ENCODE results near the gene PIKFYVE. TPM values are rescaled to one million over a fixed set of nuclear protein-coding genes. Genes with fewer than 3 reads are reported as not detected.

The PIKFYVE gene
- total RNA-seq, 3 donors from 2014 or later = 33.8 to 55.8 (median 45.1) TPM

DNA sequence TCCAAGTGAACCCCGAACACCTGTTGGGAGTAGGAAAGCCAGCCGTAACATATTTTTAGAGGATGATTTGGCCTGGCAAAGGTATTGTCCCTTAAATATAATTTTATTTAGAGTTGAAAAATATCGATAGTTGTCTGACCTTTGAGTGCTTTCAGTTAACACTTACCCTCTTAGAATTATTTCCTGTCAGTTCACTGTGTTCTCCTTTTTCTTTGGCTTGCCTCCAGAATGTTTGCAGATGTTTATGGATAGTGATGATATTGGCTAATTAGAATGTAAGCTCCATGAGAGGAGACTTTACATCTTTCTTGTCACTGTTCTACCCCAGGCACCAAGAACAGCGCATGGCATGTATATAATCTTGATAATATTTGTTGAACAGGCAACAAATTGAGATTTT lies 19.8 kb downstream of the PIKFYVE start:
- TF ChIP-seq, protein P1, sequence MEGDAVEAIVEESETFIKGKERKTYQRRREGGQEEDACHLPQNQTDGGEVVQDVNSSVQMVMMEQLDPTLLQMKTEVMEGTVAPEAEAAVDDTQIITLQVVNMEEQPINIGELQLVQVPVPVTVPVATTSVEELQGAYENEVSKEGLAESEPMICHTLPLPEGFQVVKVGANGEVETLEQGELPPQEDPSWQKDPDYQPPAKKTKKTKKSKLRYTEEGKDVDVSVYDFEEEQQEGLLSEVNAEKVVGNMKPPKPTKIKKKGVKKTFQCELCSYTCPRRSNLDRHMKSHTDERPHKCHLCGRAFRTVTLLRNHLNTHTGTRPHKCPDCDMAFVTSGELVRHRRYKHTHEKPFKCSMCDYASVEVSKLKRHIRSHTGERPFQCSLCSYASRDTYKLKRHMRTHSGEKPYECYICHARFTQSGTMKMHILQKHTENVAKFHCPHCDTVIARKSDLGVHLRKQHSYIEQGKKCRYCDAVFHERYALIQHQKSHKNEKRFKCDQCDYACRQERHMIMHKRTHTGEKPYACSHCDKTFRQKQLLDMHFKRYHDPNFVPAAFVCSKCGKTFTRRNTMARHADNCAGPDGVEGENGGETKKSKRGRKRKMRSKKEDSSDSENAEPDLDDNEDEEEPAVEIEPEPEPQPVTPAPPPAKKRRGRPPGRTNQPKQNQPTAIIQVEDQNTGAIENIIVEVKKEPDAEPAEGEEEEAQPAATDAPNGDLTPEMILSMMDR (IDR thresholded peaks at IDR 0.05) = no peak
- no peak for TF ChIP-seq POLR2A (IDR thresholded peaks at IDR 0.05)
- no peak for TF ChIP-seq POLR2AphosphoS5 (IDR thresholded peaks at IDR 0.05)
- Histone ChIP-seq H3K4me1 (no peaks in the 10 kb centered on the region), H3K27ac (no peak overlapping the region), H3K27me3 (no peaks in the 10 kb centered on the region), H3K36me3 (peaks cover 6% of the 10 kb centered on the region), H3K9me3 (peaks cover 0 to 7% of the 10 kb centered on the region in 2 donors), H3K4me3 (no peak overlapping the region)
- no peak for DNase-seq (ENCODE audit: low spot score in 2 of 2)
- intact Hi-C loops (cut with DNase I; ENCODE audit: low total_unique reads) = no loop called here

DNA sequence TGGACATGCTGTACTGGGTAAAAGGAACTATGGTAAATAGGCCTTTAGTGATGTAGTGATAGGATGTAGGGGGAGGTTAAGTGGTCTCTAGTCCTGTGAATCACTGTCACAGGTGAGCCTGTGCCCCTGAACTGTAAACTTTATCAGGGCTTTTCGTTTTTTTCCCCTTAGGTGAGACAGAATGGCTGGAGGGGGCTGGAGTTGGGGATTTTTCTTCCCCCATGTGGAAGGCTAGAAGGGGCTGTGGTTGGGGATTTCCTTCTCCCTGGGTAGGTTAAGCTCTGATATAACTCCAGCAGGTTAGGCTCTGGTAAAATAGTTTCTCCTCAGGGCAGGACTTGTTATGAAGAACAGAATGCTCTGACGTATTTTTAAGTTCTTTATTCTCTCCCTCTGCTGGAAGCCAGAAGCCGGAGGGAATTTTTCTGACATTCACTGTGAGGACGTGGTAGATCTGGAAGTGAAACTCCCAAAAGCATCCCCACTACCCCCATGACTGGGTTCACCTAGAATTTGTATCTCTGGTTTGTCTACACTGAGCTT lies 28.5 kb downstream of the PIKFYVE start:
- H3K9me3 ChIP-seq = peaks cover 0 to 7% of the 10 kb centered on the region in 2 donors
- no peaks in the 10 kb centered on the region for H3K4me1 ChIP-seq
- TF ChIP-seq, protein P1 (IDR thresholded peaks at IDR 0.05) = no peak
- no peak for TF ChIP-seq POLR2A (IDR thresholded peaks at IDR 0.05)
- TF ChIP-seq POLR2AphosphoS5 (IDR thresholded peaks at IDR 0.05) = no peak
- H3K27me3 ChIP-seq = no peaks in the 10 kb centered on the region
- intact Hi-C loops (cut with DNase I; ENCODE audit: low total_unique reads) = no loop called here
- H3K4me3 ChIP-seq = no peak overlapping the region
- no peak for DNase-seq (ENCODE audit: low spot score in 2 of 2)
- H3K36me3 ChIP-seq = peaks cover 10% of the 10 kb centered on the region
- H3K27ac ChIP-seq = no peak overlapping the region

DNA sequence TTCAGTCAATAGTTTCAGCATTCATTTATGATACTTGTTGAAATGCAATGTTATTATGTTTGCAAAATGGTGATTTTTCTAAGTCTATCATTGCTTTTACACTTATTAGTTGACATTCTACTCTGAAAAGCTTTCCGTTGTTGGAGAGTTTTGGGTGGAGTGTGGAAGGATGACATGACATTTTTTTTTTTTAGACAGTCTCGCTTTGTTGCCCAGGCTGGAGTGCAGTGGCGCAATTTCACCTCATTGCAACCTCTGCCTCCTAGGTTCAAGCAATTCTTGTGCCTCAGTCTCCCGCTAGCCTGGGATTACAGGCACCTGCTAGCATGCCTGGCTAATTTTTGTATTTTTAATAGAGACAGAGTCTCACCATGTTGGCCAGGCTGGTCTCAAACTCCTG lies 29.8 kb downstream of the PIKFYVE start:
- Histone ChIP-seq H3K9me3 (peaks cover 0 to under 1% of the 10 kb centered on the region in 2 donors), H3K27me3 (no peaks in the 10 kb centered on the region), H3K27ac (no peak overlapping the region), H3K36me3 (peaks cover 3% of the 10 kb centered on the region), H3K4me3 (no peak overlapping the region), H3K4me1 (no peaks in the 10 kb centered on the region)
- DNase-seq (ENCODE audit: low spot score in 2 of 2) = no peak
- intact Hi-C loops (cut with DNase I; ENCODE audit: low total_unique reads) = no loop called here
- TF ChIP-seq, protein P1 (IDR thresholded peaks at IDR 0.05) = no peak
- TF ChIP-seq POLR2A (IDR thresholded peaks at IDR 0.05) = no peak
- TF ChIP-seq POLR2AphosphoS5 (IDR thresholded peaks at IDR 0.05) = no peak

DNA sequence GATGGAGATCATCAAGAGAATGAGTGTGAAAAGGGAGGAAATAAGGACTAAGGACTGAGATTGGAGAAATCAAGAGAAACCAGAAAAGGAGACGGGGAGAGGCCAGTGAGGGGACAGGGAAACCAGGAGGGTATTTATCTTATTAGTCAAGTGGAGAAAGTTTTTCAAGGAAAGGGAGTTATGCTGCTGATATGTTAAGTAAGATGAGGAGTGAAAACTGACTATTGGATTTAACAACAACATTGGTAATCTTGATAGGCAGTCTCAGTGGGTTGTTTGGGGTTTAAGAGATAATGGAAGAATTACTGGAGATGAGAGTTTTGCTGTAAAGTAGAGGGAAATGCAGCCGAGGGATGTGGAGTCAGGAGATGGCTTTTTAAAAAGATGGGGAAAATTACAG lies 30.6 kb downstream of the PIKFYVE start:
- intact Hi-C loops (cut with DNase I; ENCODE audit: low total_unique reads) = no loop called here

DNA sequence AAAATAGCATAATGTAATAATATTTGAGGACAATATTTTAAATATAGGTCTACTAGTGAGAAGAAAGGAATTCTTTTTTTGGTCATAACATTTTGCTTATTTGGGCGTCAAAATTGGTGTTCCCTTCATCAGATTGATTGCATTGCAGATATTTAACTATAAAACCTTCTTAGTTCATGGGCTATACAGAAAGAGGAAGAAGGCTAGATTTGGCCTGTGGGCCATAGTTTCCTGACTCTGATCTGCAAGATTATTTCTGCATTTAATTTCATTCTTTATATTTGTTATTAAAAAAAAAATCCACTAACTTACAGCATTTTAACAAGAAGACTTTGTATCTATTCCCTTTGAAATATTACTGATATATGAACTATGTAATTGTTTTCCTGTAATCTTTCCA lies 31.9 kb downstream of the PIKFYVE start:
- no peak for DNase-seq (ENCODE audit: low spot score in 2 of 2)
- no peak overlapping the region for H3K4me3 ChIP-seq
- H3K4me1 ChIP-seq = no peaks in the 10 kb centered on the region
- H3K9me3 ChIP-seq = no peaks in the 10 kb centered on the region
- H3K36me3 ChIP-seq = no peaks in the 10 kb centered on the region
- no peak overlapping the region for H3K27ac ChIP-seq
- intact Hi-C loops (cut with DNase I; ENCODE audit: low total_unique reads) = no loop called here
- TF ChIP-seq POLR2A (IDR thresholded peaks at IDR 0.05) = no peak
- TF ChIP-seq POLR2AphosphoS5 (IDR thresholded peaks at IDR 0.05) = no peak
- TF ChIP-seq, protein P1 (IDR thresholded peaks at IDR 0.05) = no peak
- no peaks in the 10 kb centered on the region for H3K27me3 ChIP-seq

More for the DNA sequence above, 30.6 kb downstream of the PIKFYVE start:
- no peak for DNase-seq (ENCODE audit: low spot score in 2 of 2)
- Histone ChIP-seq H3K9me3 (no peaks in the 10 kb centered on the region), H3K36me3 (peaks cover 3% of the 10 kb centered on the region), H3K4me3 (no peak overlapping the region), H3K4me1 (no peaks in the 10 kb centered on the region), H3K27ac (no peak overlapping the region), H3K27me3 (no peaks in the 10 kb centered on the region)
- no peak for TF ChIP-seq POLR2A (IDR thresholded peaks at IDR 0.05)

All from breast epithelium (tissue), 4 donors.